HG02763 (cell line): ENCODE measurements around the gene SCGB3A2.
"Not testable (repeated sequence)": the region's sequence is repeated elsewhere in the genome, so short reads cannot be mapped to it uniquely, and the experiment has no call there.

Experiments
- ATAC-seq: cut with Tn5 transposase; IDR thresholded peaks from one replicate; pipeline ENCODE4 v1.9.1; 2021; ENCODE audit warnings: mild to moderate bottlenecking, moderate library complexity; ENCODE audit not compliant: unreplicated experiment

Gene SCGB3A2

GRCh38 chr5:147860641-147861025 lies 17.9 kb upstream of the SCGB3A2 start:
- no peak for ATAC-seq

- no peak for ATAC-seq
These were observed 14.9 kb upstream of the SCGB3A2 start for GRCh38 chr5:147863454-147864158.

GRCh38 chr5:147869112-147869511 lies 9.4 kb upstream of the SCGB3A2 start:
- ATAC-seq = no peak

- not testable (repeated sequence) for ATAC-seq
These were observed 8.6 kb upstream of the SCGB3A2 start for GRCh38 chr5:147869892-147870291.

- ATAC-seq = not testable (repeated sequence)
These were observed 6.4 kb upstream of the SCGB3A2 start for GRCh38 chr5:147871980-147872549.

GRCh38 chr5:147872744-147873435 lies 5.6 kb upstream of the SCGB3A2 start:
- not testable (repeated sequence) for ATAC-seq

GRCh38 chr5:147874118-147874875 lies 4.2 kb upstream of the SCGB3A2 start:
- not testable (repeated sequence) for ATAC-seq

- no peak for ATAC-seq
These were observed 3.6 kb upstream of the SCGB3A2 start for GRCh38 chr5:147874910-147875367.

GRCh38 chr5:147876141-147876540 lies 2.4 kb upstream of the SCGB3A2 start:
- no peak for ATAC-seq

- no peak for ATAC-seq
These were observed 1.9 kb upstream of the SCGB3A2 start for GRCh38 chr5:147876626-147877025.

GRCh38 chr5:147879784-147880183 lies 1.3 kb downstream of the SCGB3A2 start:
- ATAC-seq = no peak

GRCh38 chr5:147880487-147880886 lies 2.0 kb downstream of the SCGB3A2 start:
- ATAC-seq = no peak

- no peak for ATAC-seq
These were observed 4.2 kb downstream of the SCGB3A2 start for GRCh38 chr5:147882586-147883313.

GRCh38 chr5:147887026-147887627 lies 8.6 kb downstream of the SCGB3A2 start:
- ATAC-seq = no peak

- no peak for ATAC-seq
These were observed 9.4 kb downstream of the SCGB3A2 start for GRCh38 chr5:147887930-147888329.

- ATAC-seq = no peak
These were observed 14.3 kb downstream of the SCGB3A2 start for GRCh38 chr5:147892696-147893296.

GRCh38 chr5:147893820-147894219 lies 15.3 kb downstream of the SCGB3A2 start:
- ATAC-seq = no peak

GRCh38 chr5:147895864-147896263 lies 17.4 kb downstream of the SCGB3A2 start:
- ATAC-seq = no peak

GRCh38 chr5:147898875-147899401 lies 20.4 kb downstream of the SCGB3A2 start:
- ATAC-seq = no peak
